AG09309 (cell line): Measurements from ENCODE around the gene PRDX5.

ENCODE experiments used
- DNase-seq: peaks from one replicate; pipeline ENCODE4 v3.0.0-alpha.2; 2010; ENCODE audit warnings: low read depth
- H3K4me3 ChIP-seq: 2 replicates; pipeline ENCODE4 v1.5.1; 2011; ENCODE audit warnings: mild to moderate bottlenecking, low read depth, low read length, moderate library complexity; ENCODE audit not compliant: control insufficient read depth
- TF ChIP-seq, protein P1 (sequence below): IDR thresholded peaks from 2 replicates; pipeline ENCODE4 v1.5.1; 2011; ENCODE audit warnings: mild to moderate bottlenecking, low read depth, low read length, inconsistent platforms; ENCODE audit not compliant: insufficient read depth, control insufficient read depth; ENCODE audit errors: missing control alignments

PRDX5 gene

DNA sequence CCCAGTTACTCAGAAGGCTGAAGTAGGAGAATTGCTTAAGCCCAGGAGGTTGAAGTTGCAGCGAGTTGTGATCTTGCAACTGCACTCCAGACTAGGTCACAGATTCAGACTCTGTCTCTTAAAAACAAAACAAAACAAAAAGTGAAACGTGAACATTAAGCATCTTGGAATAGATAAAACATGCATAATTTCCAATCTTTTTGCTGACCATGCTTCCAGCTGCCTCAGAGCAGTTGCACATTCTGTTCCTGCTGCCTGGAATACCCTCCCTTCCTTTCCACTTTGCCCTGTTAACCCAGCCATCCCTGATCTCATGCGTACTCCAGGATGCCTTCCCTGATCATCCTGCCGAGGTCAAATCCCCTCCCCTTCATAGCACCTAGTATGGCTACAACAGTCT is 21.4 kb downstream of the PRDX5 start:
- no peak overlapping the region for H3K4me3 ChIP-seq
- TF ChIP-seq, protein P1, sequence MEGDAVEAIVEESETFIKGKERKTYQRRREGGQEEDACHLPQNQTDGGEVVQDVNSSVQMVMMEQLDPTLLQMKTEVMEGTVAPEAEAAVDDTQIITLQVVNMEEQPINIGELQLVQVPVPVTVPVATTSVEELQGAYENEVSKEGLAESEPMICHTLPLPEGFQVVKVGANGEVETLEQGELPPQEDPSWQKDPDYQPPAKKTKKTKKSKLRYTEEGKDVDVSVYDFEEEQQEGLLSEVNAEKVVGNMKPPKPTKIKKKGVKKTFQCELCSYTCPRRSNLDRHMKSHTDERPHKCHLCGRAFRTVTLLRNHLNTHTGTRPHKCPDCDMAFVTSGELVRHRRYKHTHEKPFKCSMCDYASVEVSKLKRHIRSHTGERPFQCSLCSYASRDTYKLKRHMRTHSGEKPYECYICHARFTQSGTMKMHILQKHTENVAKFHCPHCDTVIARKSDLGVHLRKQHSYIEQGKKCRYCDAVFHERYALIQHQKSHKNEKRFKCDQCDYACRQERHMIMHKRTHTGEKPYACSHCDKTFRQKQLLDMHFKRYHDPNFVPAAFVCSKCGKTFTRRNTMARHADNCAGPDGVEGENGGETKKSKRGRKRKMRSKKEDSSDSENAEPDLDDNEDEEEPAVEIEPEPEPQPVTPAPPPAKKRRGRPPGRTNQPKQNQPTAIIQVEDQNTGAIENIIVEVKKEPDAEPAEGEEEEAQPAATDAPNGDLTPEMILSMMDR, result no peak
- no peak for DNase-seq

DNA sequence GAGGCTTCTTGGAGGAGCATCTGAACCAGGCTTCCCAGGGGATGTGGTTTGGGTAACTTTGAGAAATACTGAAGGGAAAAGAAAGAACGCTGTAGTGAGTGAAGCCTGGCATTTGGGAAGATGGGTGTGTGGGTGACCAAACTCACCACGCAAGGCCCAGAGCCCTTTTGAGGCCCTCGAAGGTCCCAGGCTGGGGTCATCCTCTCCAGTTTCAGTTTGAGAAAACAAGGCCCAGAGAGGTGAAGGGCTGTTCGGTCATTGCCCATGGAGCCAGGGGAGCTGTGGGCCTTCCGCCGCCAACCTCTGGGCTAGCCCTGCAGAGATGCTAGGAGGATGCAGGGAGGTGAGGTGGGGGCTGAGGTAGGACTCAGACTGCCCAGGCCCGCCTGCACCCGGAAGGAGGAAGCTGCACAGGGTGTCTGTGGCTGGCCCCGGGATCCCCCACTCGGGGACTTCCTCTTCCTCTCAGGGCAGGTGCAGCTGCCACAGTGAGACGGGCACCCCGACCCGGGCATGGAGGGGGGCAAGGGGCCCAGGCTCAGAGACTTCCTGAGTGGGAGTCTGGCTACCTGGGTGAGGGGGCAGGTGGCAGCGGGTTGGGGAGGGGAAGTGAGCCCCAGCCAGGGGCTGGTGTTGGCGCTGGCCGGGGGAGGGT is 22.0 kb downstream of the PRDX5 start, which contains the start of gene CCDC88B:
TSS of gene CCDC88B (plus strand) at position 451 of the 655 bp plus-strand sequence. CDS start at position 514, 63 bp downstream.
- DNase-seq, result no peak
- TF ChIP-seq, protein P1, result no peak
- no peak within 1 kb of the TSS for H3K4me3 ChIP-seq

DNA sequence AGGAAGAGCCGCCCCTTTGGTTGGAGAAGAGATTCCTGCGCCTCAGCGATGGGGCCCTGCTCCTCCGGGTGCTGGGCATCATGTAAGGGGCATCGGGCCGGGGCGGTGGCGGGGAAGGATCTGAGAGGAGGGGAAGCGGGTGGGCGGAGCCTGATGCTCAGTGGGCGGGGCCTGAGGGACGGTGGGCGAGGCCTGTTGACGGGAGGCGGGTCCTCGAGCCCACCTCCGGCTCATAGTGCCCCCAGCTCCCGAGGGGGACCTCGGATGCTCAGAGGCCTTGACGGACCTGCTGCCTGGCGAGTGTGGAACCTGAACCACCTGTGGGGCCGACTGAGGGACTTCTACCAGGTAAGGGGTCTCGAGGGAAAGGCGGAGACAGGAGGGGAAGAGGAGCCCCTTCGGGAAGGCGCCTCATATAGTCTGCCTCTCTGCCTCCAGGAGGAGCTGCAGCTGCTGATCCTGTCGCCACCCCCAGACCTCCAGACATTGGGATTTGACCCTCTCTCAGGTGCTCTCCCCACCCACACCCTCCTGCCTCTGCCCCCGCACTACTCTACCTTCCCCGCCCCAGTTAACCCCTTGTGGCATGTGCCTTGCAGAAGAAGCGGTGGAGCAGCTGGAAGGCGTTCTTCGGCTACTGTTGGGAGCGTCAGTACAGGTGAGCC is 22.9 kb downstream of the PRDX5 start:
- DNase-seq, result no peak
- TF ChIP-seq, protein P1, result no peak
- H3K4me3 ChIP-seq, result no peak overlapping the region

DNA sequence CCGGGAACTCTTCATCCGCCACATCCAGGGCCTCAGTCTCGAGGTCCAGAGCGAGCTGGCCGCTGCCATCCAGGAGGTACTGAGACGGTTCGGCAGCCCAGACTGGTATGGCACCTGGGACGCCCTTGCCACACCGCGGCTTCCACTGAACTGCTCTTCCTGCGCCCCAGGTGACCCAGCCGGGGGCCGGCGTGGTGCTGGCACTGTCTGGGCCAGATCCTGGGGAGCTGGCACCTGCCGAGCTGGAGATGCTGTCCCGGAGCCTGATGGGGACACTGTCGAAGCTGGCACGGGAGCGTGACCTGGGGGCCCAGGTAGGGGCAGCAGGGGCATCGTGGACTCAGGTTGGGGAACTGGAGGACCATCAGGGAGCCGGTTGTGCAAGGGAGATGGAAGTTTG is 23.5 kb downstream of the PRDX5 start:
- DNase-seq, result no peak
- no peak overlapping the region for H3K4me3 ChIP-seq
- TF ChIP-seq, protein P1, result no peak

DNA sequence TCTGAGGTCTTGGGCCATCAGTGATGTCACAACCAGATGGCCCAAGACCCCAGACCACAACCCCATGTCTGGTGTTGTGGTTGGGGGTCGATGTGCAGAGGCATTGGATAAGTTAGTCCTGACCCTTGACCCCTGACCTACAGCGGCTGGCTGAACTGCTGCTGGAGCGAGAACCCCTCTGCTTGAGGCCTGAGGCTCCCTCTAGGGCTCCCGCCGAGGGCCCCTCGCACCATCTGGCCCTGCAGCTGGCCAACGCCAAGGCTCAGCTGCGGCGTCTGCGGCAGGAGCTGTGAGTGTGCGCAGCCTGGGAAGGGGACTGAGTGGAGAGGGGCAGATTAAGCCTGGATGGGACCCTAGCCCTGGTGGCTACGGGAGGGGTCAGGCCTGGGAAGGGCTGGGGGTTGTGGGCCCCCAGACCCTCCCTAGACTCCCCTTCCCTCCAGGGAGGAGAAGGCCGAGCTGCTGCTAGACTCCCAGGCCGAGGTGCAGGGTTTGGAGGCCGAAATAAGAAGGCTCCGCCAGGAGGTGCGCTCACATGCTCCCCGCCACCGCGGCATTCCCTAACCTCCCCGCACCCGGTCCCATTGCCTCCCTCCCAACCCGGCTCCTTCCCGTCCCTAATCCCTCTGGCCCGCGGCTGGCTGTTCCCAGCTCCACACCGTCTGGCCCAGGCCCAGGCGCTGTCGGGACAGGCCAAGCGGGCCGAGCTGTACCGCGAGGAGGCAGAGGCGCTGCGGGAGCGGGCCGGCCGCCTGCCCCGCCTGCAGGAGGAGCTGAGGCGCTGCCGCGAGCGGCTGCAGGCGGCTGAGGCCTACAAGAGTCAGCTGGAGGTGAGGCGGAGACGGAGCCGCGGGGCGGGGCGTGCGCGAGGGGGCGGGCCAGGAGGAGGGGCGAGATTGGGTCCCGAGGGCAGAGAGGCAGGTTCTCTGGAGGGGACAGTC is 24.2 kb downstream of the PRDX5 start:
- peak overlapping the region; percentile 39 for H3K4me3 ChIP-seq
- TF ChIP-seq, protein P1, result no peak
- DNase-seq, result no peak
